Keratinocyte (primary cell): ENCODE results near the gene ADAM19. TPM values are rescaled to one million over a fixed set of nuclear protein-coding genes. Genes with fewer than 3 reads are reported as not detected.

Experiments
- DNase-seq: peaks from one replicate; pipeline ENCODE4 v3.0.0-alpha.2; 2011; ENCODE audit warnings: low read depth, missing footprints, low spot score
- FAIRE-seq: peaks from 2 replicates; lab custom pipeline; 2011; peaks lifted over from hg19 to GRCh38; lab: Jason Lieb, UNC
- H2AFZ ChIP-seq: 2 replicates; pipeline ENCODE4 v1.6.0; 2012; ENCODE audit warnings: low read length, control low read depth, inconsistent platforms; ENCODE audit not compliant: control insufficient read depth
- H3K27ac ChIP-seq: 2 replicates; pipeline ENCODE4 v1.5.1; 2011; ENCODE audit warnings: low read length; ENCODE audit not compliant: control insufficient read depth, insufficient read depth
- H3K27me3 ChIP-seq: 3 replicates; pipeline ENCODE4 v1.6.0; 2011; ENCODE audit warnings: low read length; ENCODE audit not compliant: control insufficient read depth, insufficient read depth; ENCODE audit errors: extremely low read depth
- H3K36me3 ChIP-seq, 2 experiments: 2 replicates in 1 of 2; 3 replicates in 1 of 2; pipeline ENCODE4 v1.5.1; 2011; ENCODE audit warnings: low read length in 2 of 2, mild to moderate bottlenecking in 1 of 2; ENCODE audit not compliant: control insufficient read depth in 2 of 2, insufficient read depth in 2 of 2; ENCODE audit errors: extremely low read depth in 1 of 2
- H3K4me1 ChIP-seq: 3 replicates; pipeline ENCODE4 v1.5.1; 2011; ENCODE audit warnings: low read length; ENCODE audit not compliant: control insufficient read depth, insufficient read depth; ENCODE audit errors: extremely low read depth
- H3K4me2 ChIP-seq: 3 replicates; pipeline ENCODE4 v1.6.0; 2011; ENCODE audit warnings: low read depth, low read length; ENCODE audit not compliant: control insufficient read depth, insufficient read depth; ENCODE audit errors: extremely low read depth
- H3K4me3 ChIP-seq, 3 experiments: fragments of 200-600 bp in 1 of 3; sonication (generic) in 1 of 3; 2 replicates in 2 of 3; 3 replicates in 1 of 3; pipeline ENCODE4 v1.5.1; 2011 to 2016; ENCODE audit warnings: low read length in 3 of 3, mild to moderate bottlenecking in 3 of 3, control low read depth in 2 of 3, inconsistent platforms in 1 of 3, low read depth in 1 of 3, mixed read lengths in 1 of 3, mixed run types in 1 of 3, moderate library complexity in 1 of 3; ENCODE audit not compliant: control insufficient read depth in 2 of 3, insufficient read depth in 2 of 3; ENCODE audit errors: extremely low read depth in 1 of 3
- H3K79me2 ChIP-seq: 2 replicates; pipeline ENCODE4 v1.6.0; 2012; ENCODE audit warnings: low read length; ENCODE audit not compliant: control insufficient read depth, insufficient read depth
- H3K9ac ChIP-seq: 3 replicates; pipeline ENCODE4 v1.6.0; 2011; ENCODE audit warnings: low read length; ENCODE audit not compliant: control insufficient read depth, insufficient read depth; ENCODE audit errors: extremely low read depth
- H3K9me1 ChIP-seq: 3 replicates; pipeline ENCODE4 v1.6.0; 2011; ENCODE audit warnings: low read length; ENCODE audit not compliant: control insufficient read depth, insufficient read depth; ENCODE audit errors: extremely low read depth
- H3K9me3 ChIP-seq: 2 replicates; pipeline ENCODE4 v1.5.1; 2012; ENCODE audit warnings: low read depth, low read length; ENCODE audit not compliant: control insufficient read depth
- H4K20me1 ChIP-seq: 3 replicates; pipeline ENCODE4 v1.6.0; 2011; ENCODE audit warnings: low read length; ENCODE audit not compliant: control insufficient read depth, insufficient read depth; ENCODE audit errors: extremely low read depth
- EZH2 ChIP-seq: IDR thresholded peaks from one replicate; pipeline ENCODE4 v1.6.1; 2012; ENCODE audit warnings: inconsistent platforms, mild to moderate bottlenecking, low read length, moderate library complexity
- dilution Hi-C: fragments of 300-500 bp; cut with MboI; formaldehyde crosslinking; loops from one replicate; pipeline ENCODE4 v1.7.0; 2020; ENCODE audit warnings: low sequenced_read_pairs; ENCODE audit not compliant: extremely low pct_ligation_motif_present
- polyA plus RNA-seq, 5 experiments: library from polyadenylated mRNA; depleted of rRNA in 3 of 5; stranded (reverse) in 3 of 5; stranded (forward) in 1 of 5; unstranded in 1 of 5; fragments of >200 nt; gene quantifications; 1 replicate in 1 of 5; 2 replicates in 3 of 5; 3 replicates in 1 of 5; pipeline versions ENCODE4 v1.2.1 to v1.2.3, GENCODE V29; 2011 to 2012; ENCODE audit warnings: missing spikeins in 2 of 5, low read depth in 1 of 5, low replicate concordance in 1 of 5
- TF ChIP-seq, protein P1 (sequence below), 3 experiments: IDR thresholded peaks in 1 of 3; conservative IDR thresholded peaks in 1 of 3; optimal IDR thresholded peaks in 1 of 3; 2 replicates in 2 of 3; 3 replicates in 1 of 3; pipeline versions ENCODE3 to v1.5.1; 2011; ENCODE audit warnings: low read length in 3 of 3, mild to moderate bottlenecking in 3 of 3, moderate library complexity in 2 of 3, control low read depth in 1 of 3, inconsistent platforms in 1 of 3; ENCODE audit not compliant: insufficient read depth in 2 of 3; ENCODE audit errors: extremely low read depth in 1 of 3

ADAM19 gene
- polyA plus RNA-seq, 1 donor (not counting 4 experiments of a cell fraction or from before 2014, with no cell fraction given): 22.7 TPM

DNA sequence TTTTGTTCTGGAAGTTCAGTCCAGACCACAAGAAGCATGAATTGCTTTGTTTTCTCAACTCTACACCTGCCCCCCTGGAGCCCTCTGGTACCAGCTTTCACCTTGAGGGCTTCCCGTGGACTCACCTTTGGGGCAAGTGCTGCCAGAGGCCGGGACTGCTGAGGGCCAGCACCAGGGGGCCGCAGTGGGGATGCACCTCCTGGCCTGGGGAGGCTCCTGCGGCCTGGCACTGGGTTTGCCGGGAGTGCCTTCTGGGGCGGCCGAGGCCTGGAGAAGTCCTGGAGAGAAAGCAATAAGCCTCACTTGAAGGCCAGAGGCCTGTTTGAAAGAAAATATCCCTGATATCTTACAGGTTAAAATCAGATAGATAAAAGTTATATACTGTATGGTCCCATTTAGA, 93.9 kb downstream of the ADAM19 start:
- Histone ChIP-seq H3K27me3 (no peaks in the 10 kb centered on the region), H3K4me2 (no peak overlapping the region), H3K36me3 (peaks cover 0 to 17% of the 10 kb centered on the region in 2 experiments), H3K4me1 (no peaks in the 10 kb centered on the region), H3K4me3 (no peak overlapping the region), H2AFZ (no peak overlapping the region), H3K79me2 (no peaks in the 10 kb centered on the region), H3K27ac (no peak overlapping the region), H3K9ac (no peak overlapping the region), H4K20me1 (no peaks in the 10 kb centered on the region), H3K9me3 (no peaks in the 10 kb centered on the region), H3K9me1 (no peaks in the 10 kb centered on the region)
- dilution Hi-C loops: no loop called here
- TF ChIP-seq EZH2: no peak
- TF ChIP-seq, protein P1, sequence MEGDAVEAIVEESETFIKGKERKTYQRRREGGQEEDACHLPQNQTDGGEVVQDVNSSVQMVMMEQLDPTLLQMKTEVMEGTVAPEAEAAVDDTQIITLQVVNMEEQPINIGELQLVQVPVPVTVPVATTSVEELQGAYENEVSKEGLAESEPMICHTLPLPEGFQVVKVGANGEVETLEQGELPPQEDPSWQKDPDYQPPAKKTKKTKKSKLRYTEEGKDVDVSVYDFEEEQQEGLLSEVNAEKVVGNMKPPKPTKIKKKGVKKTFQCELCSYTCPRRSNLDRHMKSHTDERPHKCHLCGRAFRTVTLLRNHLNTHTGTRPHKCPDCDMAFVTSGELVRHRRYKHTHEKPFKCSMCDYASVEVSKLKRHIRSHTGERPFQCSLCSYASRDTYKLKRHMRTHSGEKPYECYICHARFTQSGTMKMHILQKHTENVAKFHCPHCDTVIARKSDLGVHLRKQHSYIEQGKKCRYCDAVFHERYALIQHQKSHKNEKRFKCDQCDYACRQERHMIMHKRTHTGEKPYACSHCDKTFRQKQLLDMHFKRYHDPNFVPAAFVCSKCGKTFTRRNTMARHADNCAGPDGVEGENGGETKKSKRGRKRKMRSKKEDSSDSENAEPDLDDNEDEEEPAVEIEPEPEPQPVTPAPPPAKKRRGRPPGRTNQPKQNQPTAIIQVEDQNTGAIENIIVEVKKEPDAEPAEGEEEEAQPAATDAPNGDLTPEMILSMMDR (optimal IDR thresholded peaks at IDR 0.05 in 1 of 3, IDR thresholded peaks at IDR 0.05 in 1 of 3, conservative IDR thresholded peaks at IDR 0.05 in 1 of 3; ENCODE audit: extremely low read depth in 1 of 3, insufficient read depth in 2 of 3, low read length in 3 of 3): no peak
- DNase-seq: no peak
- no peak for FAIRE-seq

DNA sequence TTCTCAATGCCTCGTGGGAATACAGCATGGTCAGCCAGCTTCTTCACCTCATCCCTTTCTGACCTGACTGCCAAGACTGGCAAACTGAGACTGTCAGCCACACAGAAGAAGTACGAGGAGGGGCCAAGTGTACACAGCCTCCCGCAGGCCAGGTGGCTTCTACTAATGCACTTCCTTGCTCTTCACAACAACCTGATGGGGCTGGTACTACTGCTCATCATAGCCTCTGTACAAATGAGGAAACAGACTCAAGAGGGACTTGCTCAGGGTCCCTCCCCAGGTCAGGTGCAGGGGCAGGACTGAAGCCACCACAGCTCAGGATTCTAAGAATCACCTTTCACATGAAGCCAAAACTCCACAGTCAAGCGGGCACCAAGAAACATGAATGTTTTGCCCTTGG, 94.3 kb downstream of the ADAM19 start:
- no peak overlapping the region for H2AFZ ChIP-seq
- H4K20me1 ChIP-seq: no peaks in the 10 kb centered on the region
- no peaks in the 10 kb centered on the region for H3K79me2 ChIP-seq
- no peaks in the 10 kb centered on the region for H3K9me1 ChIP-seq
- no peak for DNase-seq
- H3K4me2 ChIP-seq: no peak overlapping the region
- no peak for FAIRE-seq
- TF ChIP-seq, protein P1 (optimal IDR thresholded peaks at IDR 0.05 in 1 of 3, IDR thresholded peaks at IDR 0.05 in 1 of 3, conservative IDR thresholded peaks at IDR 0.05 in 1 of 3; ENCODE audit: extremely low read depth in 1 of 3, insufficient read depth in 2 of 3, low read length in 3 of 3): no peak
- TF ChIP-seq EZH2: no peak
- dilution Hi-C loops: no loop called here
- no peaks in the 10 kb centered on the region for H3K9me3 ChIP-seq
- H3K4me1 ChIP-seq: no peaks in the 10 kb centered on the region
- peaks cover 0 to 15% of the 10 kb centered on the region in 2 experiments for H3K36me3 ChIP-seq
- H3K9ac ChIP-seq: no peak overlapping the region
- H3K27me3 ChIP-seq: no peaks in the 10 kb centered on the region
- no peak overlapping the region for H3K4me3 ChIP-seq
- H3K27ac ChIP-seq: no peak overlapping the region
